IMR-90 (cell line): ENCODE data around the gene CES1. TPM values are rescaled to one million over a fixed set of nuclear protein-coding genes. Genes with fewer than 3 reads are reported as not detected.

Experiments used
- ATAC-seq: fragments of 200-7000 bp; cut with Tn5 transposase; 2 replicates; pipeline ENCODE4 v1.9.1; 2020; ENCODE audit warnings: low read depth, mild to moderate bottlenecking, moderate library complexity
- BruUV-seq: library from RNA; stranded (reverse); fragments of 400-500 nt; replicated peaks from 2 replicates; lab custom pipeline; 2021; lab: Mats Ljungman, UMichigan
- CTCF ChIA-PET: fragments of 300-600 bp; formaldehyde crosslinking; extraction: SDS; loops from one replicate; lab custom pipeline; 2021; ENCODE audit warnings: antibody characterized with exemption; lab: Yijun Ruan, JAX
- POLR2A ChIA-PET: fragments of 300-600 bp; sonication (Branson Sonifier 250); formaldehyde crosslinking; loops from one replicate; lab custom pipeline; 2022; ENCODE audit warnings: antibody characterized with exemption; ENCODE audit not compliant: unreplicated experiment; lab: Charles Lee
- DNase-seq: peaks from one replicate; pipeline ENCODE4 v3.0.0; 2013
- H2AFZ ChIP-seq: replicated peaks from 2 replicates; pipeline ENCODE3; 2013; ENCODE audit warnings: low read length, mild to moderate bottlenecking; ENCODE audit not compliant: poor library complexity
- H2AK5ac ChIP-seq: 2 replicates; pipeline ENCODE4 v1.6.1; 2013; ENCODE audit warnings: low read depth, low read length, inconsistent platforms
- H2AK9ac ChIP-seq: replicated peaks from 2 replicates; pipeline ENCODE3; 2013; ENCODE audit warnings: mild to moderate bottlenecking, low read depth, low read length, moderate library complexity; ENCODE audit not compliant: poor library complexity
- H2BK120ac ChIP-seq: 2 replicates; pipeline ENCODE4 v1.6.1; 2013; ENCODE audit warnings: low read depth, low read length, inconsistent platforms
- H2BK15ac ChIP-seq: 3 replicates; pipeline ENCODE4 v1.6.1; 2013; ENCODE audit warnings: low read depth, low read length, inconsistent platforms
- H2BK20ac ChIP-seq: 2 replicates; pipeline ENCODE4 v1.6.1; 2013; ENCODE audit warnings: low read depth, mild to moderate bottlenecking, inconsistent platforms, low read length, moderate library complexity
- H2BK5ac ChIP-seq: 2 replicates; pipeline ENCODE4 v1.6.1; 2013; ENCODE audit warnings: mild to moderate bottlenecking, low read depth, low read length, inconsistent platforms; ENCODE audit not compliant: poor library complexity, severe bottlenecking
- H3K14ac ChIP-seq: replicated peaks from 2 replicates; pipeline ENCODE4 v1.6.1; 2013; ENCODE audit warnings: low read depth, low read length, inconsistent platforms
- H3K18ac ChIP-seq: 2 replicates; pipeline ENCODE4 v1.6.1; 2013; ENCODE audit warnings: low read depth, low read length, control low read depth
- H3K23ac ChIP-seq: 2 replicates; pipeline ENCODE4 v1.6.1; 2013; ENCODE audit warnings: low read depth, low read length, inconsistent platforms
- H3K27ac ChIP-seq: 2 replicates; pipeline ENCODE4 v1.5.1; 2013; ENCODE audit warnings: mild to moderate bottlenecking, control low read depth, low read length; ENCODE audit not compliant: insufficient read depth
- H3K27me3 ChIP-seq: 2 replicates; pipeline ENCODE4 v1.6.1; 2013; ENCODE audit warnings: low read length; ENCODE audit not compliant: control insufficient read depth, insufficient read depth
- H3K36me3 ChIP-seq: 2 replicates; pipeline ENCODE4 v1.6.1; 2013; ENCODE audit warnings: low read length, mixed read lengths; ENCODE audit not compliant: control insufficient read depth, insufficient read depth
- H3K4ac ChIP-seq: 2 replicates; pipeline ENCODE4 v1.6.1; 2013; ENCODE audit warnings: low read depth, low read length, inconsistent platforms
- H3K4me1 ChIP-seq: 2 replicates; pipeline ENCODE4 v1.6.1; 2013; ENCODE audit warnings: low read length, mixed read lengths; ENCODE audit not compliant: control insufficient read depth, insufficient read depth
- H3K4me2 ChIP-seq: 2 replicates; pipeline ENCODE4 v1.6.1; 2013; ENCODE audit warnings: low read depth, mild to moderate bottlenecking, control low read depth, low read length, moderate library complexity
- H3K4me3 ChIP-seq: 2 replicates; pipeline ENCODE4 v1.5.1; 2013; ENCODE audit warnings: low read depth, mild to moderate bottlenecking, control low read depth, low read length, moderate library complexity; ENCODE audit not compliant: insufficient read depth
- H3K56ac ChIP-seq: 2 replicates; pipeline ENCODE4 v1.6.1; 2013; ENCODE audit warnings: low read length, inconsistent platforms; ENCODE audit not compliant: insufficient read depth; ENCODE audit errors: extremely low read depth
- H3K79me1 ChIP-seq, 2 experiments: 2 replicates each; pipeline ENCODE4 v1.6.1; 2013; ENCODE audit warnings: low read length in 2 of 2, inconsistent platforms in 1 of 2, low read depth in 1 of 2
- H3K9ac ChIP-seq: 2 replicates; pipeline ENCODE4 v1.6.1; 2013; ENCODE audit warnings: low read depth, low read length, control low read depth
- H3K9me1 ChIP-seq: 2 replicates; pipeline ENCODE4 v1.6.1; 2013; ENCODE audit warnings: low read length, inconsistent platforms; ENCODE audit not compliant: insufficient read depth
- H3K9me3 ChIP-seq: 2 replicates; pipeline ENCODE4 v1.6.1; 2013; ENCODE audit warnings: low read length; ENCODE audit not compliant: control insufficient read depth, insufficient read depth
- H4K20me1 ChIP-seq: 2 replicates; pipeline ENCODE4 v1.6.1; 2013; ENCODE audit warnings: low read length, inconsistent platforms; ENCODE audit not compliant: insufficient read depth
- H4K5ac ChIP-seq: 2 replicates; pipeline ENCODE4 v1.6.1; 2013; ENCODE audit warnings: mild to moderate bottlenecking, low read depth, low read length, control low read depth
- H4K8ac ChIP-seq, 2 experiments: 2 replicates each; pipeline ENCODE4 v1.6.1; 2013; ENCODE audit warnings: low read depth in 2 of 2, low read length in 2 of 2, control low read depth in 1 of 2, inconsistent platforms in 1 of 2
- H4K91ac ChIP-seq: 2 replicates; pipeline ENCODE4 v1.6.1; 2013; ENCODE audit warnings: low read depth, low read length, inconsistent platforms; ENCODE audit not compliant: insufficient read depth
- ELK1 ChIP-seq: fragments of 150-350 bp; IDR thresholded peaks from 2 replicates; pipeline ENCODE4 v1.6.1; 2016; ENCODE audit warnings: low read depth, mild to moderate bottlenecking, low read length, moderate library complexity, borderline replicate concordance
- FOS ChIP-seq: fragments of 150-350 bp; IDR thresholded peaks from 2 replicates; pipeline ENCODE4 v1.6.1; 2016; ENCODE audit warnings: low read depth, low read length
- MAFK ChIP-seq: IDR thresholded peaks from 2 replicates; pipeline ENCODE4 v1.6.1; 2012; ENCODE audit warnings: low read depth, low read length, improper control_type of control experiment
- MAZ ChIP-seq: IDR thresholded peaks from 2 replicates; pipeline ENCODE4 v1.6.1; 2012; ENCODE audit warnings: low read depth, mild to moderate bottlenecking, low read length, improper control_type of control experiment, moderate library complexity, borderline replicate concordance
- POLR2A ChIP-seq: IDR thresholded peaks from 2 replicates; pipeline ENCODE4 v1.6.1; 2012; ENCODE audit warnings: mild to moderate bottlenecking, low read depth, low read length
- RAD21 ChIP-seq: IDR thresholded peaks from 2 replicates; pipeline ENCODE4 v1.6.1; 2012; ENCODE audit warnings: low read length, improper control_type of control experiment
- SMC3 ChIP-seq: fragments of 150-350 bp; IDR thresholded peaks from 2 replicates; pipeline ENCODE4 v1.6.1; 2016; ENCODE audit warnings: low read depth, mild to moderate bottlenecking, antibody characterized with exemption, low read length, moderate library complexity
- USF2 ChIP-seq: fragments of 150-350 bp; IDR thresholded peaks from 2 replicates; pipeline ENCODE4 v1.6.1; 2017; ENCODE audit warnings: mild to moderate bottlenecking, antibody characterized with exemption, low read length, low read depth
- WGBS, 2 experiments: methylation state at CpG; one replicate each; pipeline versions ENCODE4 v1.1.5 to v1.1.7; 2013; ENCODE audit warnings: missing lambda C conversion rate in 2 of 2; ENCODE audit not compliant: insufficient read length in 1 of 2; ENCODE audit errors: extremely low coverage in 2 of 2; 5-methylcytosine and 5-hydroxymethylcytosine counted together
- dilution Hi-C: fragments of 300-500 bp; cut with HindIII; formaldehyde crosslinking; loops from one replicate; pipeline ENCODE4 v1.14.3; 2018; ENCODE audit warnings: low sequenced_read_pairs; ENCODE audit not compliant: unreplicated experiment
- in situ Hi-C: fragments of 300-500 bp; cut with MboI; formaldehyde crosslinking; loops from 3 replicates; pipeline ENCODE4 v1.14.3; 2019; ENCODE audit warnings: low sequenced_read_pairs, inconsistent platforms, mixed read lengths
- intact Hi-C: fragments of 100-400 bp; cut with micrococcal nuclease; formaldehyde crosslinking; loops from 2 replicates; pipeline ENCODE4 v1.10.0; 2022
- polyA plus RNA-seq, 3 experiments: library from polyadenylated mRNA; depleted of rRNA; stranded (reverse); fragments of >200 nt; gene quantifications; 2 replicates each; pipeline ENCODE4 v1.2.3, GENCODE V29; 2012; ENCODE audit warnings: low replicate concordance in 1 of 3
- total RNA-seq: library from RNA; depleted of rRNA; stranded (reverse); fragments of >200 nt; gene quantifications from 2 replicates; pipeline ENCODE4 v1.2.3, GENCODE V29; 2012

CES1 gene
- total and polyA plus RNA-seq, 2 of the 4 experiments (the other 2 are of a cell fraction): 0.03 TPM; not detected in 1

- H4K5ac ChIP-seq: no peak overlapping the region
- H3K27me3 ChIP-seq: no peaks in the 10 kb centered on the region
- in situ Hi-C loops: no loop called here
- no peak overlapping the region for H2BK120ac ChIP-seq
- no peak overlapping the region for H3K27ac ChIP-seq
- no peak overlapping the region for H3K4me2 ChIP-seq
- H3K18ac ChIP-seq: no peak overlapping the region
- no peaks in the 10 kb centered on the region for H3K4me1 ChIP-seq
- ATAC-seq: no peak
- H3K9me1 ChIP-seq: no peaks in the 10 kb centered on the region
- no TSS peak for BruUV-seq
- H2AFZ ChIP-seq: no peak overlapping the region
- ChIA-PET CTCF (no interaction called here), POLR2A (no interaction called here)
- no peak overlapping the region for H2BK5ac ChIP-seq
- no peak overlapping the region for H2AK9ac ChIP-seq
- no peak overlapping the region for H3K23ac ChIP-seq
- H2BK15ac ChIP-seq: no peak overlapping the region
- H4K91ac ChIP-seq: no peak overlapping the region
- intact Hi-C loops: no loop called here
- H4K20me1 ChIP-seq: no peaks in the 10 kb centered on the region
- H3K79me1 ChIP-seq: no peaks in the 10 kb centered on the region
- DNase-seq: no peak
- no peak overlapping the region for H3K4me3 ChIP-seq
- TF ChIP-seq ELK1 (no peak), FOS (no peak), USF2 (no peak), MAFK (no peak), RAD21 (no peak), MAZ (no peak), POLR2A (no peak), SMC3 (no peak)
- dilution Hi-C loops: no loop called here
- H3K14ac ChIP-seq: no peak overlapping the region
- H3K36me3 ChIP-seq: no peaks in the 10 kb centered on the region
- no CpG with 5 or more reads among the region's 6 CpGs for WGBS, 2 experiments
- H3K56ac ChIP-seq: no peak overlapping the region
- no peak overlapping the region for H4K8ac ChIP-seq
- no peak overlapping the region for H2AK5ac ChIP-seq
- H3K9ac ChIP-seq: no peak overlapping the region
- no peak overlapping the region for H2BK20ac ChIP-seq
- no peak overlapping the region for H3K4ac ChIP-seq
- no peaks in the 10 kb centered on the region for H3K9me3 ChIP-seq
These were observed 7.7 kb downstream of the CES1 start for GRCh38 chr16:55825115-55825728.
